ENCODE measurements around the gene UCP3. TPM values are rescaled to one million over a fixed set of nuclear protein-coding genes. Genes with fewer than 3 reads are reported as not detected.

UCP3 gene
- total RNA-seq, 2 experiments from 2014 or later, result 2.4 to 3.2 TPM

- TF ChIP-seq EZH2phosphoT487 (IDR thresholded peaks at IDR 0.05; ENCODE audit: borderline replicate concordance, low read depth, low read length), result no peak
- TF ChIP-seq CTCF (conservative IDR thresholded peaks at IDR 0.05; ENCODE audit: low read length), result no peak
- BruUV-seq (replicated peaks), result no TSS peak
- Histone ChIP-seq H3K9me3 (ENCODE audit: low read length) (no peaks in the 10 kb centered on the region), H2AFZ (ENCODE audit: low read length) (no peak overlapping the region), H3K9me2 (ENCODE audit: insufficient read depth, low read length) (no peaks in the 10 kb centered on the region), H3K4me1 (ENCODE audit: insufficient read depth, low read length, poor library complexity, severe bottlenecking) (peaks cover 58% of the 10 kb centered on the region), H3K36me3 (ENCODE audit: insufficient read depth, low read length) (no peaks in the 10 kb centered on the region), H3K27ac (ENCODE audit: low read depth, low read length, poor library complexity, severe bottlenecking) (peak overlapping the region; percentile 88), H3K4me2 (ENCODE audit: low read length) (peak overlapping the region; percentile 66), H3K79me2 (ENCODE audit: insufficient read depth, low read depth, low read length) (no peaks in the 10 kb centered on the region; the same call in 1 of the 2 replicates), H3K4me3 (ENCODE audit: low read depth, low read length, poor library complexity, severe bottlenecking) (no peak overlapping the region), H4K20me1 (ENCODE audit: insufficient read depth, low read length) (no peaks in the 10 kb centered on the region)
- ChIA-PET POLR2A (interaction anchor here (1.1 to 1.3 kb wide), 2 partner anchors 18 to 21 kb away, joined by 3 to 4 read pairs; no protein-coding TSS in a partner anchor), CTCF (ENCODE audit: unreplicated experiment) (no interaction called here)
- DNase-seq (ENCODE audit: low spot score), result no peak
- intact Hi-C loops (cut with micrococcal nuclease; ENCODE audit: unreplicated experiment), result no loop called here
Observed at GRCh38 chr11:74000307-74001133, 8.4 kb downstream of the UCP3 start.

- Histone ChIP-seq H3K4me2 (ENCODE audit: low read length) (peak overlapping the region; percentile 66), H3K36me3 (ENCODE audit: insufficient read depth, low read length) (no peaks in the 10 kb centered on the region), H3K4me3 (ENCODE audit: low read depth, low read length, poor library complexity, severe bottlenecking) (peak overlapping the region; percentile 8), H3K9me3 (ENCODE audit: low read length) (no peaks in the 10 kb centered on the region), H4K20me1 (ENCODE audit: insufficient read depth, low read length) (no peaks in the 10 kb centered on the region), H3K27ac (ENCODE audit: low read depth, low read length, poor library complexity, severe bottlenecking) (peak overlapping the region; percentile 88), H3K9me2 (ENCODE audit: insufficient read depth, low read length) (no peaks in the 10 kb centered on the region), H3K79me2 (ENCODE audit: insufficient read depth, low read depth, low read length) (no peaks in the 10 kb centered on the region; the same call in 1 of the 2 replicates), H2AFZ (ENCODE audit: low read length) (no peak overlapping the region; the same call in 1 of the 2 replicates), H3K4me1 (ENCODE audit: insufficient read depth, low read length, poor library complexity, severe bottlenecking) (peaks cover 60% of the 10 kb centered on the region)
- BruUV-seq (replicated peaks), result no TSS peak
- ChIA-PET CTCF (ENCODE audit: unreplicated experiment) (no interaction called here), POLR2A (interaction anchor here (1.1 to 1.3 kb wide), 4 partner anchors 13 to 32 kb away, joined by 3 to 4 read pairs (median 4); no protein-coding TSS in a partner anchor)
- TF ChIP-seq EZH2phosphoT487 (IDR thresholded peaks at IDR 0.05; ENCODE audit: borderline replicate concordance, low read depth, low read length), result no peak
- intact Hi-C loops (cut with micrococcal nuclease; ENCODE audit: unreplicated experiment), result no loop called here
- DNase-seq (ENCODE audit: low spot score), result peak; percentile 90
Observed at GRCh38 chr11:73999581-74000306, 9.1 kb downstream of the UCP3 start.

- Histone ChIP-seq H3K4me3 (ENCODE audit: low read depth, low read length, poor library complexity, severe bottlenecking) (peak overlapping the region; percentile 8), H3K9me2 (ENCODE audit: insufficient read depth, low read length) (no peaks in the 10 kb centered on the region), H3K9me3 (ENCODE audit: low read length) (no peaks in the 10 kb centered on the region), H3K4me1 (ENCODE audit: insufficient read depth, low read length, poor library complexity, severe bottlenecking) (peaks cover 68% of the 10 kb centered on the region), H3K36me3 (ENCODE audit: insufficient read depth, low read length) (no peaks in the 10 kb centered on the region), H3K27ac (ENCODE audit: low read depth, low read length, poor library complexity, severe bottlenecking) (peak overlapping the region; percentile 88), H3K4me2 (ENCODE audit: low read length) (peak overlapping the region; percentile 66), H4K20me1 (ENCODE audit: insufficient read depth, low read length) (no peaks in the 10 kb centered on the region), H3K79me2 (ENCODE audit: insufficient read depth, low read depth, low read length) (no peaks in the 10 kb centered on the region; the same call in 1 of the 2 replicates), H2AFZ (ENCODE audit: low read length) (peak overlapping the region; percentile 30; the same call in 1 of the 2 replicates)
- POLR2A ChIA-PET, result interaction anchor here (0.6 to 2.0 kb wide), 8 partner anchors 12 to 151 kb away, joined by 3 to 39 read pairs (median 4); partner anchors contain the start of gene UCP2
- no TSS peak for BruUV-seq (replicated peaks)
- no peak for TF ChIP-seq CTCF (conservative IDR thresholded peaks at IDR 0.05; ENCODE audit: low read length)
- no peak for TF ChIP-seq EZH2phosphoT487 (IDR thresholded peaks at IDR 0.05; ENCODE audit: borderline replicate concordance, low read depth, low read length)
- no peak for DNase-seq (ENCODE audit: low spot score)
- intact Hi-C loops (cut with micrococcal nuclease; ENCODE audit: unreplicated experiment), result no loop called here
- CTCF ChIA-PET (ENCODE audit: unreplicated experiment), result no interaction called here
Observed at GRCh38 chr11:73998846-73999575, 9.9 kb downstream of the UCP3 start.
